ENCODE results near the gene IKZF4. TPM values are rescaled to one million over a fixed set of nuclear protein-coding genes. Genes with fewer than 3 reads are reported as not detected.
"Not testable (repeated sequence)": the region's sequence is repeated elsewhere in the genome, so short reads cannot be mapped to it uniquely, and the experiment has no call there.

IKZF4 gene
- total and polyA plus RNA-seq, 4 donors, result 3.3 to 10.7 (median 5.2) TPM

- Histone ChIP-seq H3K27me3 (ENCODE audit: control insufficient read depth in 3 of 3, insufficient read depth in 3 of 3, low read length in 2 of 3) (no peaks in the 10 kb centered on the region), H3K9me3 (ENCODE audit: control insufficient read depth in 4 of 4, insufficient read depth in 3 of 4, low read length in 3 of 4) (no peaks in the 10 kb centered on the region), H3K4me3 (no peak overlapping the region), H3K4me1 (ENCODE audit: control insufficient read depth in 5 of 5, insufficient read depth in 5 of 5, low read length in 5 of 5) (peaks cover 0 to 12% (median 5%) of the 10 kb centered on the region in 5 donors), H3K9ac (ENCODE audit: insufficient read depth in 1 of 2, low read length in 2 of 2) (no peak overlapping the region), H3K27ac (ENCODE audit: low read depth in 1 of 2, low read length in 1 of 2) (no peak overlapping the region), H3K36me3 (ENCODE audit: control insufficient read depth in 4 of 4, insufficient read depth in 4 of 4, low read length in 4 of 4) (peaks cover 0 to 20% (median 8%) of the 10 kb centered on the region in 4 donors)
- DNase-seq (peak in 1 of 3 donors; percentile 35), ATAC-seq (ENCODE audit: insufficient read depth, low FRiP score) (no peak)
- no peak for TF ChIP-seq CTCF (IDR thresholded peaks at IDR 0.05; ENCODE audit: control extremely low read depth, extremely low read depth)
- WGBS, 2 donors, result 71 to 80% methylated on average over 7 of the region's 7 CpGs
These were observed 19.2 kb upstream of the IKZF4 start for GRCh38 chr12:56001487-56002100.

- not testable (repeated sequence) for DNase-seq; H3K9me3 ChIP-seq (ENCODE audit: control insufficient read depth in 4 of 4, insufficient read depth in 3 of 4, low read length in 3 of 4); ATAC-seq (ENCODE audit: insufficient read depth, low FRiP score); H3K27me3 ChIP-seq (ENCODE audit: control insufficient read depth in 3 of 3, insufficient read depth in 3 of 3, low read length in 2 of 3); H3K4me1 ChIP-seq (ENCODE audit: control insufficient read depth in 5 of 5, insufficient read depth in 5 of 5, low read length in 5 of 5); H3K9ac ChIP-seq (ENCODE audit: insufficient read depth in 1 of 2, low read length in 2 of 2); H3K4me3 ChIP-seq; H3K27ac ChIP-seq (ENCODE audit: low read depth in 1 of 2, low read length in 1 of 2)
- peaks cover 0 to 20% (median 8%) of the 10 kb centered on the region in 4 donors for H3K36me3 ChIP-seq (ENCODE audit: control insufficient read depth in 4 of 4, insufficient read depth in 4 of 4, low read length in 4 of 4)
- WGBS, 2 donors, result 79 to 88% methylated on average over 5 of the region's 5 CpGs
These were observed 17.5 kb upstream of the IKZF4 start for GRCh38 chr12:56003376-56003775.

- no peaks in the 10 kb centered on the region for H3K27me3 ChIP-seq (ENCODE audit: control insufficient read depth in 3 of 3, insufficient read depth in 3 of 3, low read length in 2 of 3)
- no peak for ATAC-seq (ENCODE audit: insufficient read depth, low FRiP score)
- H3K4me3 ChIP-seq, result no peak overlapping the region
- peaks cover 0 to 8% (median 6%) of the 10 kb centered on the region in 5 donors for H3K4me1 ChIP-seq (ENCODE audit: control insufficient read depth in 5 of 5, insufficient read depth in 5 of 5, low read length in 5 of 5)
- WGBS, 2 donors, result 94 to 96% methylated on average over 10 of the region's 10 CpGs
- no peaks in the 10 kb centered on the region for H3K9me3 ChIP-seq (ENCODE audit: control insufficient read depth in 4 of 4, insufficient read depth in 3 of 4, low read length in 3 of 4)
- no peak overlapping the region for H3K27ac ChIP-seq (ENCODE audit: low read depth in 1 of 2, low read length in 1 of 2)
- H3K9ac ChIP-seq (ENCODE audit: insufficient read depth in 1 of 2, low read length in 2 of 2), result no peak overlapping the region
- peaks cover 0 to 20% (median 8%) of the 10 kb centered on the region in 4 donors for H3K36me3 ChIP-seq (ENCODE audit: control insufficient read depth in 4 of 4, insufficient read depth in 4 of 4, low read length in 4 of 4)
- no peak for DNase-seq
- no peak for TF ChIP-seq CTCF (IDR thresholded peaks at IDR 0.05; ENCODE audit: control extremely low read depth, extremely low read depth)
These were observed 16.6 kb upstream of the IKZF4 start for GRCh38 chr12:56004211-56004610.

- ATAC-seq (ENCODE audit: insufficient read depth, low FRiP score) (peak; percentile 81), DNase-seq (peak; percentile 77 to 83 (median 79))
- H3K9ac ChIP-seq (ENCODE audit: insufficient read depth in 1 of 2, low read length in 2 of 2), result peak overlapping the region; percentile 61 to 89
- H3K4me3 ChIP-seq, result peak overlapping the region; percentile 75
- peaks cover 0 to 8% (median 4%) of the 10 kb centered on the region in 5 donors for H3K4me1 ChIP-seq (ENCODE audit: control insufficient read depth in 5 of 5, insufficient read depth in 5 of 5, low read length in 5 of 5)
- H3K27ac ChIP-seq (ENCODE audit: low read depth in 1 of 2, low read length in 1 of 2), result peak overlapping the region; percentile 91 to 94
- peaks cover 0 to 13% (median 4%) of the 10 kb centered on the region in 4 donors for H3K36me3 ChIP-seq (ENCODE audit: control insufficient read depth in 4 of 4, insufficient read depth in 4 of 4, low read length in 4 of 4)
- no peaks in the 10 kb centered on the region for H3K27me3 ChIP-seq (ENCODE audit: control insufficient read depth in 3 of 3, insufficient read depth in 3 of 3, low read length in 2 of 3)
- no peak for TF ChIP-seq CTCF (IDR thresholded peaks at IDR 0.05; ENCODE audit: control extremely low read depth, extremely low read depth)
- WGBS, 2 donors, result 3% methylated on average over 35 to 44 of the region's 44 CpGs
- H3K9me3 ChIP-seq (ENCODE audit: control insufficient read depth in 4 of 4, insufficient read depth in 3 of 4, low read length in 3 of 4), result no peaks in the 10 kb centered on the region
These were observed 13.0 kb upstream of the IKZF4 start for GRCh38 chr12:56007564-56008559.
